Mesenchymal stem cell (in vitro differentiated cells and primary cell): ENCODE data around the gene GPX4.
"Not testable (repeated sequence)": the region's sequence is repeated elsewhere in the genome, so short reads cannot be mapped to it uniquely, and the experiment has no call there.

Source experiments
- DNase-seq: peaks from one replicate; pipeline ENCODE4 v3.0.0-alpha.2; 2013
- H2AFZ ChIP-seq: one replicate; pipeline ENCODE4 v1.6.1; 2013; ENCODE audit warnings: low read depth, mild to moderate bottlenecking, control low read depth, inconsistent platforms, low read length, moderate library complexity
- H2AK5ac ChIP-seq: 2 replicates; pipeline ENCODE4 v1.6.1; 2013; ENCODE audit warnings: low read length, moderate library complexity, mild to moderate bottlenecking, inconsistent platforms; ENCODE audit not compliant: severe bottlenecking
- H2BK120ac ChIP-seq: one replicate; pipeline ENCODE4 v1.6.1; 2013; ENCODE audit warnings: low read depth, mild to moderate bottlenecking, inconsistent platforms, low read length, moderate library complexity
- H2BK12ac ChIP-seq, 2 experiments: one replicate each; pipeline ENCODE4 v1.6.1; 2013; ENCODE audit warnings: inconsistent platforms in 2 of 2, low read length in 2 of 2, mild to moderate bottlenecking in 2 of 2, moderate library complexity in 2 of 2, control low read depth in 1 of 2
- H2BK15ac ChIP-seq: one replicate; pipeline ENCODE4 v1.6.1; 2013; ENCODE audit warnings: mild to moderate bottlenecking, low read depth, inconsistent platforms; ENCODE audit not compliant: poor library complexity, severe bottlenecking
- H2BK5ac ChIP-seq: 2 replicates; pipeline ENCODE4 v1.6.1; 2013; ENCODE audit warnings: low read depth, mild to moderate bottlenecking, low read length, control low read depth, inconsistent platforms; ENCODE audit not compliant: poor library complexity, severe bottlenecking
- H3K14ac ChIP-seq, 2 experiments: one replicate each; pipeline ENCODE4 v1.6.1; 2013; ENCODE audit warnings: inconsistent platforms in 2 of 2, low read length in 2 of 2, control low read depth in 1 of 2, mild to moderate bottlenecking in 1 of 2, moderate library complexity in 1 of 2
- H3K18ac ChIP-seq, 2 experiments: one replicate each; pipeline ENCODE4 v1.6.1; 2013; ENCODE audit warnings: inconsistent platforms in 2 of 2, low read length in 2 of 2, control low read depth in 1 of 2, low read depth in 1 of 2, mild to moderate bottlenecking in 1 of 2
- H3K23ac ChIP-seq, 2 experiments: one replicate each; pipeline ENCODE4 v1.6.1; 2013; ENCODE audit warnings: inconsistent platforms in 2 of 2, low read length in 2 of 2, mild to moderate bottlenecking in 2 of 2, moderate library complexity in 2 of 2, control low read depth in 1 of 2
- H3K27ac ChIP-seq: 2 replicates; pipeline ENCODE4 v1.5.1; 2013; ENCODE audit warnings: mild to moderate bottlenecking, moderate library complexity, low read length, control low read depth, inconsistent platforms; ENCODE audit not compliant: poor library complexity, severe bottlenecking
- H3K27me3 ChIP-seq, 2 experiments: 2 replicates each; pipeline versions ENCODE4 v1.6.1 to v1.7.0; 2013; ENCODE audit warnings: low read length in 2 of 2, mild to moderate bottlenecking in 2 of 2, moderate library complexity in 2 of 2, control low read depth in 1 of 2, inconsistent platforms in 1 of 2; ENCODE audit not compliant: control insufficient read depth in 1 of 2, insufficient read depth in 1 of 2
- H3K36me3 ChIP-seq, 2 experiments: 2 replicates each; pipeline versions ENCODE4 v1.6.1 to v1.7.0; 2013; ENCODE audit warnings: low read length in 2 of 2, control low read depth in 1 of 2, inconsistent platforms in 1 of 2, low read depth in 1 of 2, mild to moderate bottlenecking in 1 of 2; ENCODE audit not compliant: insufficient read depth in 2 of 2, control insufficient read depth in 1 of 2
- H3K4ac ChIP-seq, 2 experiments: one replicate each; pipeline ENCODE4 v1.6.1; 2013; ENCODE audit warnings: inconsistent platforms in 2 of 2, low read length in 2 of 2, mild to moderate bottlenecking in 2 of 2, moderate library complexity in 2 of 2, control low read depth in 1 of 2, low read depth in 1 of 2
- H3K4me1 ChIP-seq: 2 replicates; pipeline ENCODE4 v1.6.1; 2013; ENCODE audit warnings: low read depth, low read length, control low read depth; ENCODE audit not compliant: control insufficient read depth, insufficient read depth
- H3K4me2 ChIP-seq: 2 replicates; pipeline ENCODE4 v1.6.1; 2013; ENCODE audit warnings: low read length, mild to moderate bottlenecking, inconsistent platforms; ENCODE audit not compliant: poor library complexity, severe bottlenecking
- H3K4me3 ChIP-seq, 2 experiments: 2 replicates each; pipeline versions ENCODE4 v1.5.1 to v1.7.0; 2013; ENCODE audit warnings: low read length in 2 of 2, mild to moderate bottlenecking in 2 of 2, control low read depth in 1 of 2, low read depth in 1 of 2; ENCODE audit not compliant: insufficient read depth in 1 of 2
- H3K79me1 ChIP-seq: replicated peaks from 2 replicates; pipeline ENCODE4 v1.6.1; 2013; ENCODE audit warnings: mild to moderate bottlenecking, control low read depth, low read length, inconsistent platforms; ENCODE audit not compliant: poor library complexity, severe bottlenecking
- H3K9ac ChIP-seq: 2 replicates; pipeline ENCODE4 v1.7.0; 2013; ENCODE audit warnings: mild to moderate bottlenecking, low read length, moderate library complexity
- H3K9me3 ChIP-seq: 2 replicates; pipeline ENCODE4 v1.7.0; 2013; ENCODE audit warnings: mild to moderate bottlenecking, low read length; ENCODE audit not compliant: control insufficient read depth
- H4K8ac ChIP-seq: one replicate; pipeline ENCODE4 v1.6.1; 2013; ENCODE audit warnings: inconsistent platforms, mild to moderate bottlenecking, low read length, moderate library complexity
- H4K91ac ChIP-seq: one replicate; pipeline ENCODE4 v1.6.1; 2013; ENCODE audit warnings: mild to moderate bottlenecking, low read length, inconsistent platforms
- WGBS: methylation state at CpG from one replicate; pipeline ENCODE4 v1.1.7; 2013; ENCODE audit warnings: mixed read lengths; 5-methylcytosine and 5-hydroxymethylcytosine counted together

The GPX4 gene

GRCh38 chr19:1126984-1127760, 23.4 kb downstream of the GPX4 start:
- Histone ChIP-seq H2BK12ac (no peak overlapping the region), H3K14ac (no peak overlapping the region), H2BK120ac (no peak overlapping the region), H3K9ac (no peak overlapping the region), H3K36me3 (peaks cover 71 to 72% of the 10 kb centered on the region in 2 experiments), H3K18ac (no peak overlapping the region), H4K91ac (peak overlapping the region; percentile 11), H2BK5ac (no peak overlapping the region), H2AK5ac (no peak overlapping the region), H3K9me3 (no peaks in the 10 kb centered on the region), H2BK15ac (no peak overlapping the region), H3K4me1 (peaks cover 65% of the 10 kb centered on the region), H3K27ac (no peak overlapping the region), H3K4me2 (no peak overlapping the region), H3K27me3 (no peaks in the 10 kb centered on the region), H3K4ac (no peak overlapping the region), H3K79me1 (peaks cover 30% of the 10 kb centered on the region), H2AFZ (no peak overlapping the region), H4K8ac (peak overlapping the region; percentile 27), H3K23ac (no peak overlapping the region), H3K4me3 (no peak overlapping the region)
- DNase-seq = no peak
- WGBS = 97% methylated on average over 33 of the region's 33 CpGs

DNA sequence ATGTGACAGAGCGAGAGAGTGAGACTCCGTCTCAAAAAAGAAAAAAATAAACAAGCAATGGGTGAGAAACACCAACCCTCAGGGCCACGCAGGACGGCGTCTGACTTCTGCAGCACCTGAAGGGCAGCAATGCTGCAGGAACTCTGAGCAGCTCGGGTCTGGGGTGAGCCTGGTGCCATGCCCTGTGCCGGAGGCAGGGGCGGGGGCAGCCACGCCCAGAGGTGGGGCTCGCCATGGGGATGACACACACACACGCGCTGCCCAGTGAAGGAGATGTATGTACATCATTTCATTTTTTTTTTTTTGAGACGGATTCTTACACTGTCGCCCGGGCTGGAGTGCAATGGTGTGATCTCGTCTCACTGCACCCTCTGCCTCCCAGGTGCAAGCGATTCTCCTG, 24.3 kb downstream of the GPX4 start:
- no peak overlapping the region for H4K8ac ChIP-seq
- H3K18ac ChIP-seq = no peak overlapping the region
- H3K23ac ChIP-seq = no peak overlapping the region
- peaks cover 28% of the 10 kb centered on the region for H3K79me1 ChIP-seq
- H3K4me1 ChIP-seq = peaks cover 70% of the 10 kb centered on the region
- no peak overlapping the region for H2BK5ac ChIP-seq
- H3K27ac ChIP-seq = no peak overlapping the region
- H2BK12ac ChIP-seq = no peak overlapping the region
- DNase-seq = no peak
- 95% methylated on average over 16 of the region's 17 CpGs for WGBS
- H2BK120ac ChIP-seq = no peak overlapping the region
- H2AFZ ChIP-seq = no peak overlapping the region
- no peak overlapping the region for H2AK5ac ChIP-seq
- H3K9ac ChIP-seq = no peak overlapping the region
- no peak overlapping the region for H3K4me2 ChIP-seq
- H3K4ac ChIP-seq = no peak overlapping the region
- no peak overlapping the region for H3K4me3 ChIP-seq
- H2BK15ac ChIP-seq = no peak overlapping the region
- no peaks in the 10 kb centered on the region for H3K9me3 ChIP-seq
- no peaks in the 10 kb centered on the region for H3K27me3 ChIP-seq
- H4K91ac ChIP-seq = no peak overlapping the region
- H3K14ac ChIP-seq = no peak overlapping the region
- H3K36me3 ChIP-seq = peaks cover 64 to 65% of the 10 kb centered on the region in 2 experiments

DNA sequence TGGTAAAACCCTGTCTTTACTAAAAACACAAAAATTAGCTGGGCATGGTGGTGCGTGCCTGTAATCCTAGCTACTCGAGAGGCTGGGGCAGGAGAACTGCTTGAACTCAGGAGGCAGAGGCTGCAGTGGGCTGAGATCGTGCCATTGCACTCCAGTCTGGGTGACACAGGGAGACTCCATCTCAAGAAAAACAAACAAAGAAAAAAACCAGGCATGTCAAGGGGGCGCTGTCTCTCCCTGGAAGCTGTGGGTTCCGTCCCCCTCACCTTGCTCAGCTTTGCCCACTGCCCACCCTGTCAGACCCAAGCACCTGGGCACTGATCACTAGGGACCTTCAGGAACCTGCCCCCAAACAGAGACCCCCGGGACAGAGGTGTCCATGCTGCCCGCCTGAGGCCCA, 25.3 kb downstream of the GPX4 start:
- WGBS = 94% methylated on average over 7 of the region's 7 CpGs
- H2BK12ac ChIP-seq, H3K27me3 ChIP-seq, H3K27ac ChIP-seq, H2BK15ac ChIP-seq, H3K23ac ChIP-seq, H2BK5ac ChIP-seq, DNase-seq, H3K4me2 ChIP-seq, H2AK5ac ChIP-seq, H3K9me3 ChIP-seq, H3K4ac ChIP-seq, H3K4me3 ChIP-seq, H2AFZ ChIP-seq, H2BK120ac ChIP-seq, H4K8ac ChIP-seq, H3K18ac ChIP-seq, H4K91ac ChIP-seq, H3K14ac ChIP-seq: not testable (repeated sequence)
- peaks cover 26% of the 10 kb centered on the region for H3K79me1 ChIP-seq
- peak overlapping the region; percentile 98 for H3K9ac ChIP-seq
- peaks cover 69% of the 10 kb centered on the region for H3K4me1 ChIP-seq
- H3K36me3 ChIP-seq = peaks cover 60 to 65% of the 10 kb centered on the region in 2 experiments

- Histone ChIP-seq H3K14ac (no peak overlapping the region), H3K4ac (no peak overlapping the region), H3K4me1 (peaks cover 68% of the 10 kb centered on the region), H2AK5ac (no peak overlapping the region), H3K27me3 (no peaks in the 10 kb centered on the region), H2BK5ac (no peak overlapping the region), H3K23ac (no peak overlapping the region), H2BK12ac (no peak overlapping the region), H4K8ac (no peak overlapping the region), H3K27ac (no peak overlapping the region), H2AFZ (no peak overlapping the region), H4K91ac (no peak overlapping the region), H3K4me2 (no peak overlapping the region), H3K9ac (peak overlapping the region; percentile 98), H2BK15ac (peak overlapping the region; percentile 62), H3K9me3 (no peaks in the 10 kb centered on the region), H3K79me1 (peaks cover 23% of the 10 kb centered on the region), H3K18ac (no peak overlapping the region), H3K36me3 (peaks cover 59 to 65% of the 10 kb centered on the region in 2 experiments), H3K4me3 (peak overlapping the region in 1 of 2 experiments; percentile 92), H2BK120ac (no peak overlapping the region)
- no peak for DNase-seq
- 98% methylated on average over 17 of the region's 18 CpGs for WGBS
Measured at GRCh38 chr19:1129535-1129934, 25.7 kb downstream of the GPX4 start.
